Stimulated activated CD4-positive, alpha-beta T cell treated with anti-CD3 and anti-CD28 coated beads, Interleukin-1b, Interleukin-23, amount 100 ng/mL, for 48 hours (primary cell): Measurements from ENCODE around the gene CLRN1.
"Not testable (repeated sequence)": the region's sequence is repeated elsewhere in the genome, so short reads cannot be mapped to it uniquely, and the experiment has no call there.

ENCODE experiments used
- DNase-seq: peaks from one replicate; pipeline ENCODE4 v3.0.0-alpha.2; 2020

CLRN1 gene, protein sequence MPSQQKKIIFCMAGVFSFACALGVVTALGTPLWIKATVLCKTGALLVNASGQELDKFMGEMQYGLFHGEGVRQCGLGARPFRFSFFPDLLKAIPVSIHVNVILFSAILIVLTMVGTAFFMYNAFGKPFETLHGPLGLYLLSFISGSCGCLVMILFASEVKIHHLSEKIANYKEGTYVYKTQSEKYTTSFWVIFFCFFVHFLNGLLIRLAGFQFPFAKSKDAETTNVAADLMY

DNA sequence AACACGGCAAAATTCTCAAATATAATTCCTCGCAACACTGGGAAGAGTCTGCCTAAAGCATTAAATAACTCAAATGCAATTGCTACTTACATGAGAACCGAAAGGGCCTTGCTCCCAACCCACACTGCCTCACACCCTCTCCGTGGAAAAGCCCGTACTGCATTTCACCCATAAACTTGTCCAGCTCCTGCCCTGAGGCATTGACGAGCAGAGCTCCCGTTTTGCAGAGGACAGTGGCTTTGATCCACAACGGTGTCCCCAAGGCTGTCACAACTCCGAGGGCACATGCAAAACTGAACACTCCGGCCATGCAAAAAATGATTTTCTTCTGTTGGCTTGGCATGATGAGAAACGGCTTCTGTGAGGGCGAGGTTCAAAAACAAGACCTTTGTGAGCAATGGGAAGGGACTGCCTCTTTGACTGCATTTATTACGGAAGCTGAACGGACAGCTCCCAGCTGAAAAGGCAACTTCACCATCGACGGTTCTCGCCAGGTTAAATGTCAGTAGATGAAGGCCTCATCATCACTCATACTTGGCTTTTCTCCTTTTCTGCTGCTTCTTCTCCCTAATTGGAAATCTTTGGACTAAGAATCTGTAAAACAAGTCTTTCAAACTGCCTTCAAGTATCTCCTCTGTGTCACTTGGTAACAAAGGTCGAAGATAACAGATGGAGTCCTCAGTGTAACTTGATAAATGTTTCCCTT lies at the start of gene CLRN1:
TSS of gene CLRN1 (minus strand) at position 362 of the 706 bp plus-strand sequence. CDS start at position 343, 19 bp downstream.
- DNase-seq, result no peak

DNA sequence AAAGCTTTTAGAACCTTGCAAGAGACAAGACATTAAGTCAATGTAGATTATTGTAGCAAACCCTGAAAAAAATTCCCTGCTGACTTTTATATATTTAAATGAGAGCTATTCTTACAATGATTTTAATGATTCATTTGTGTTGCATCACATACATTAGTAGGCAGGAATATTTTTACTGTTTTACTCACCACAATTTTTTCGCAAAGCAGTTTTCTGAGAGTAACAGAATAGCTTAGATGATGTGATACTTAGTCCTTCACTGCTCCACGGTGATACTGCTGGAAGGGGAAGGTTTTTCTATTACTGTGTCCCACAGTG lies 43.9 kb upstream of the CLRN1 start:
- DNase-seq, result no peak

DNA sequence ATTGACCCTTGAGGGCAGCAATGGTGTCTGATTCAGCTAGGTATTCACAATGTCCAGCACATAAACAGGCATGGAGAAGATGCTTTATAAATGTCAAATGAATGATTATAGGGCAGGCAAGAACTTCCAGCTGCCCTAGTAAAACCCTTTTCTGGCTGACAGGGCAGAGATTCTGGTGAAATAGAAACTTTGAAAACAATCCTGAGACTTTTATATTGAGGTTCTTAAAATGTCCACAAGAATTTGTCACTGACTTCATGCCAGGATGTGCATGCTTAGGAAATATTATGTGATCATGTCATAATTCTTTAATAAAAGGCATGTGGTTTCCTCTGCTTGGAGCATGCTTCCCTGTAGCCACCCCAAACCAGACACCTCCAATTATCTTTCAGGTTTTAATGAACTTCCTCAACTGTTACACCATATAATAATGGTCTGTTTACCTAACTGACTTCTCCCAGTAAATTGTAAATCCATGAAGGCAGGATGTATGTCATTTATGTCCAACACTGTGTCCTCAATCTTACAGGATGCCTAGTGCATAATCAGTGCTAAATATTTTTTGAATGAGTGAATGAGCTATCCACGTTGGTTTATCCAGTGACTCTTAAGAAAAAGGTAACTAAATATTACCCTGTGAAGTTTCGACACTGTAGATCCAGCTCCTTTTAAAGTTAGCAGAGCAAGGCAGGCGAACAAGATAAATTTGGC lies 43.4 kb upstream of the CLRN1 start:
- DNase-seq, result no peak

DNA sequence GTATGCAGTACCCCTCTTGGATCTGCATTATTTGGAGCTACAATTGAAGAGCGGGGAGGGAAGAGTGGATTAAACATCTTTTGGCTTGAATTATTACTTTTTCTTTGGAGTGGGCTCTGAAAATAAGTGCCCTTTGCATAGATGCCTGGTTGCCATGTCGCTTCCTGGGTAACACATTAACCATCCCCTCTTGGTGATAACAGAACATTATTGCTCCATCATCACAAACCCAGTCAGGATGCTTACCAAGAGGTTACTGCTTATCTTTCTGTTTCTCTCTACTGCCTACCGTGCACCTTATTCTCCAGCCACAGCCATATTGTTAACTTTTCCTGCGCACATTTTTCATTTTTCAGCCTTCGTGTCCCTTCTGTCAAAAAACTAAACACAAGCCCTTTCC lies 42.7 kb upstream of the CLRN1 start:
- DNase-seq, result no peak

DNA sequence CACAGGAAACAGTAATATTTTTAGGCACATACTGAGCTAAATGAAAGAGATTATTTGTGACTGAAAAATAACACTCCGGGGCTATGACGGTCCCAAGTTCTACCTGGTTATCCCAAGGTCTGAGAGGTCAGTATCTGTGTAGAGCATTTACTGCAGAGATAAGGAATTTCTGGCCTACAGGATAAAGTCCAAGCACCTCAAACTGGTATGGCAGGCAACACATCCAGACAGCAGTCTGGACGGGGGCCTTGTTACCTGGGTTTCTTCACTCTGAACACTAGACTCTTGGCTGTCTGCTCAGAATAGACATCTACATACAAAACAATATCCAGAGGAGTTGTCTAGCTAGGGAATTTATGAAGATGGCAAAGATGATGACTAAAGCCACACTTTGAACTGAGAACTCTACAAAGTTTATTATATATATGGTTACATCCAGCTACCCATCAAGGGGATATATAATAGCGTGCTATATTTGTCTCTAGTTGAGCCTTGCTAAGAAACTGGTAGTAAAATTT lies 42.0 kb upstream of the CLRN1 start:
- no peak for DNase-seq

DNA sequence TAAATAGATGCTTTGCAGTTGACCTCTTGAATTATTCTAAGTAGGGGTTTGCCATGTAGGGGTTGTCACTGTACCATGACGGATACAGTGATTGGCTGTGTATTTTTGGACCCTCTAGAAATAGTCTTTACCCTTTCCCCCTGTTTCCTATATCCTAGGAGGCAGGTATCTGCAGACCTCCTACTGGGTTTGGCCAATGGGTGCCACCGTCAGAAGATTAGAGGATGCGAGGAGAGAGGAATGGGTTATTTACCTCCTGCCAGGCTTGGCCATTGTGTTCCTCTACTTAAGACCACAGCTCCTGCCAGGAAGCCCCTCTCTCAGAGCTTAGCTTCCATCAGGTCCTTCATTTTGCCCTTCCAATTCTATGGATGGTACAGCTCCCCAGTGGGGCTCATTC lies 40.2 kb upstream of the CLRN1 start:
- DNase-seq, result no peak

DNA sequence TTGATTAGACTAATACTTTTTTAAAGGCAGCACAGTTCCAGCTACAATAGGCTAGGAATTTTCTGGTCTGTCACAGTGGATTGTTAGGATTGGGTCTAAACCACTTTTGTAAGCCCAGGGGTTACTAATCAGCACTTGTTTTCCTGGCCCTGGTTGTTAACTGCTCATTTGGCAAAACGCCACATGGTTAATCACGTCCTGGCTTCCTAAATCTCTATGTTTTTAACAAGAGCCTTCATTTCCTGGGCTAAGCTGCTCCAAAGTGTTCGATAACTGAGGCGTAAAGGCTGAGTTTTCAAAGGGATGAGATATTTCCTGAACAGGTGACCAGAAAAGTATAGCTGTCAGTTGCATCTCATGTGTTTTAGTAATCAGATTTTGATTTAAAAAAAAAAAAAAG lies 38.9 kb upstream of the CLRN1 start:
- DNase-seq, result no peak

DNA sequence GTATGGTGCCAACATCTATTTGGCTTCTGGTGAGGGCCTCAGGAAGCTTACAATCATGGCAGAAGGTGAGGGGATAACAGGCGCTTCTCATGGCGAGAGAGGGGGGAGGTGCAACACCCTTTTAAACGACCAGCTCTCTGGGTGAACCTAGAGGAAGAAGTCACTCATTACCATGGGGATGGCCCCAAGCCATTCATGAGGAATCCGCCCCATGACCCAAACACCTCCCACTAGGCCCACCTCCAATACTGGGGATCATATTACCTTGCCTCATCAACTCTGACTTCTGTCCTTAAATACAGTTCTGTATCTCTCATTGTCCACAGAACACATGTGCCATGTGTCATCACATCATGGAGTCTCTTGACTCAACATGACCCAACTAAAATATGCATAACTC lies 37.5 kb upstream of the CLRN1 start:
- DNase-seq, result no peak

DNA sequence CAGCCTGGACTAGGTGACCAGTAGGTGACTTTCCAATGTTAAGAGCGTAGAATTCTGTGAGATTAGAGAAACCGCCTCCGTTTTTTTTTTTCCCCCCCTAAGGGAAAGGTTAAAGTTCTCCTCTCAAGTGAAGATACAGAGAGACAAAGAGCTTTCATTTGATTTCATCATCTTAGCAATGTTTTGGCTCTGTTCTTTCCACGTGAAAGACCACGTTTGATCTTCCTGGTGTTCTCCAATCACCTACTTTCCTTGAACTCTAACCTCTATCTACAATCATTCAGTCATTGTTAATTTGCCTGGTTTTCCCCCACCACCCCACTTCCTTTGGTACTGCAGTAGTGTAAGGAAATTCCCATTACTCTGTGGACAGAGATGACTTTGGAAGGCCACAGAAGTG lies 36.9 kb upstream of the CLRN1 start:
- no peak for DNase-seq

DNA sequence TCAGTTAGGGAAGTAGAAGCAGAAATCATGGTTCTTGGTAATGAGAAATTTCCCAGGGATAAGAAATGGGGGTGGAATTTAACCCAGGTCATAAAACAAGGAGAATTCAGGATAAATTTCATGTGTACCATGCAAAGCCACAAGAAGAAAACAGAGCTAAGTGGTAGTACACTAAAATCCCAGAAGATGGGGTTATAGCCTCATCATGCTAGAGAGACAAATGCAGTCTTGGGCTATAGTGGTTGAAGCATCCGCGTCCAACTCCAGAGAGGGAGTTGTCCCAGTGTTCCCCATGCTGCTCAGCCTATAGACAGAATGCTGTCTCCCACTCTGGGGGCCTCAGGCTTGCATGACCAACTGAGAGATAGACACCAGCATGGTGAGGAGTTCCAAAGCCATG lies 36.2 kb upstream of the CLRN1 start:
- DNase-seq, result no peak

DNA sequence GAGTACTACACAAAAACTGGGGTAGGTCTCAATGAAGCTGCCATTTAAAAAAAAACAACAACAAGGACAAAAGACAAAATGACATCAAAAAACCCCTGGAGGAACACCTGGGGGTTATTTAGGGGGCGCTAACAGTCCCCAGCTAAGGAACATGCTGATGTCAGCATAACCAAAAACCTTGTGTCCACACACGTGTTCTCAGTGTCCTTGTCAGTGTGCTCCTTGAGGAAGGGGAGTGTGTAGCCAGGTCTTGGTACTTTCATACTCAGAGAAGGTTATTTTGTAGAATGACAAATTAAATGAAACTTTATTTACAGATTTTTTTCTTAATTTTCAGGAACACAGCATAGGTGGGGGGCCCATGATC lies 31.2 kb upstream of the CLRN1 start:
- DNase-seq, result no peak

DNA sequence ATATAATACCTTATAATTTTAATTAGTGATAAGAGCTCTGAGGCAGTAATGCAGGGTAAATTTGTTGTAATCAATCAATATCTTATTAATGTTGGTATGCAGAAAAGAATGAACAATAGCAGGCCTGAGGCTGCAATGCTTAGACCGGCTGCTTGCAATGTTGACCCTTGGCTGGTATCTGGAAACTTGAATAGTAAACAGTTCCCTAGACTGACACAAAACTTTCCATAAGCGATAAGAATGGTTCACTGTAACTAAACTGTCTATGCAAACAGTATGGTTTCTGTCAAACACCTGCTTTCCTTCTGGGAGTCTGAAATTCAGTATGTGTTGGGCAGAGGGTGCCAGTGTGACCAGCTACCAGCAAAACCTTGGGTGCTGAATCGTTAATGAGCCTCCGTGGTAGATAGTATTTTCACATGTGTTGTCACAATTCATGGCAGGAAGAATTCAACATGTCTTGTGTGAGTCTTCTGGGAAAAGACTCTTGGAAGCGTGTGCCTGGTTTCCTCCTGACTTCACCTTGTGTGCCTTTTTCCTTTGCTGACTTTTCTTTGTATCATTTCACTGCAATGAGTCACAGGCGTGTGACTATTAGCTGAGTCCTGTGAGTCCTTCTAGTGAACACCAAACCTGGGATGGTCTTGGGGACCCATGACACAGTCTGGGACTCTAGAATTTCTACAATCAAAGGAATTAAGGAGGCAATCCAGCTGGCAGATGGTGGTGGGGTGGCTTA lies 30.7 kb upstream of the CLRN1 start:
- no peak for DNase-seq

DNA sequence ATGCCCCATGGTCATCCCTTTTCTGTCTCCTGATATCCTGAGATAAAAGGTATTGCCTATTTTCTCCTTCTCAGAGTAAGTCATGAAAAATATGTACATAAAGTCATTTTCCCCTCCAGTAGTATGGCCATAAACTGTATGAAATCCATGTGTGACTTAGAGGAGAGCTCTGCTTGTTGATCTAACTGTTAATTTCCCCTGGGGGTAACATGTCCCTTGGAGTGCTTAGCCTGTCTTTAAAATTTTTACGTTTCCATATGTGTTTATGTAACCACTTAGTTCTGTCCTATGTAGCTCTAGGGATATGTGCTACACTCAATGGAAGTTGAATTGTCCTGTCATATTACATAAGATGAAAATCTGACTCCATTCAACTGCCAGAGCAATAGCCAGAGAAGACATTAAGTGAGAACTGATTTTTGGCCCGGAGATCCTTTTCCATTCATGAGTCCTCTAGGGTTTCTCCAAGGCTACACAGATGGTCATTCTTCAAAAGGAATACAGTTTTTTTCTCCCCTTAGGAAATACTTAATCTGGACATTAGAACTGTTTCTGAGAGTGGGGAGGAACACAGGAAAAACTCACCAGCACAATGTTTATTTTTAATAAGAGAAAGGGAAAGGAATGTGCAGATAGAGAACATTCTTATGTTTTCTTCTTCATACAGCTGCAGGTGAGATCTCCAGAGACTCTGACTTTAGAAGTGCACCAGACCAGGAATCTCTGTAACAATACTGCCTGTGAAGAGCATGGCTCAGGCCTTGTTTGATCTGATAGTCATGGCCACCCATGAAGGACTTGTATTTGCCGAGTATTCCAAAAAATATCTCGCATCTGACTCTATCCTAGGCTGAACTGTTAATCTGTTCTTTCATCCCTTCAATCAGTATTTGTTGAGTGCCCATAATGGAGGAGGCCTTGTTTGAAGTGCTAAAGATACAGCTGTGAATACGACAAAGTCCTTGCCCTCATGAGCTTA lies 29.8 kb upstream of the CLRN1 start:
- DNase-seq, result no peak

DNA sequence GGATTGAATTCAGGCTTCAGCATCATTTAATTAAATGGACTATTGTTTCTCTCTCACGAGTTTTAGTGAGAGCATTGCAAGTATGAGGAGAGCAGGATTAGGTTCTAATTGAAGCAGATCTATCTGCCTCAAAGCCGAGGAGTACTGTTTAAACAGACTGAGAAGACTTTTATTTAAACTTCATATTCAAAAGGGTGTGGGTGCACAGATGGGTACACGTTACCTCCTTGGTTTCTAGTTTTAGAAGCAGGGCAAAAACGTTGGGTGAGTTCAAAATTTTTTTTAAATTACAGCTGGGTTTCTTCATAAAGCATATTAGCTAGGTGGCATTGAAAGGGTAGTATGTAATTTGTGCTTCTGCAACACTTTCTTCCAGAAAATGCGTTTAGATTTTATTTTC lies 26.5 kb upstream of the CLRN1 start:
- DNase-seq, result no peak

DNA sequence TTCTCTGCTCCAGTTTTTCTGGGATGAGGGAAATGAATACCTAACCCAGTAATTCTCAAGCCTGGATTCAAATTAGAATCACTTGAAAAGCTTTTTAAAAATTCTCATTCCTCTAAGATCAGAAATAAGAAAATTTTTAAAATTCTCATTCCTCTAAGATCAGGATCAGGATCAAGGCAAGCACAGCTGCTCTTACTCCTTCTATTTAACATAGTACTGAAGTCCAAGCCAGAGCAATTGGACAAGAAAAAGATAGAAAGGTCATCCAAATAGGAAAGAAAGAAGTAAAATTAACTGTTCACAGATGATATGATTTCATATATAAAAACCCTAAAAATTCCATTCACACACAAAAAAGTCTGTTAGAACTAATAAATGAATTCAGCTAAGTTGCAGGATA lies 24.2 kb upstream of the CLRN1 start:
- DNase-seq, result no peak

DNA sequence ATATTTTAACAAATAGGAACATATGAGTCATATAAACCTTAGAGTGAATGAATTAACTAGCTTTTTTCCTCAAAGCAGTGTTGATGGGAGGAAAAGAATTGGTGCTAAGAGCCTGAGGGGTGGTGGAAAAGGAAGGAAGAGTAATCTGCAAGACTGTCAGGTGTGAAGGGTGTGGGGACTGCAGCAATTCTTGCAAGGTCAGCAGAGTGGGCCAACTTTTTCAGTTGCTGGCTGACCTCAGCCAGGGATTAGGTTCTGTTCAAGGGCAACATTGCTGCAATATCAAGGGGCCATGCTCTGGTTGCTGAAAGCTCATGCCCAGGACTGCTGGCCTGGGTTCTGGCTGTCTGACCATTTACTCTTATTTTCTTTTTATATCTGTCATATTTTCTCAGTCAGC lies 23.0 kb upstream of the CLRN1 start:
- DNase-seq, result no peak

DNA sequence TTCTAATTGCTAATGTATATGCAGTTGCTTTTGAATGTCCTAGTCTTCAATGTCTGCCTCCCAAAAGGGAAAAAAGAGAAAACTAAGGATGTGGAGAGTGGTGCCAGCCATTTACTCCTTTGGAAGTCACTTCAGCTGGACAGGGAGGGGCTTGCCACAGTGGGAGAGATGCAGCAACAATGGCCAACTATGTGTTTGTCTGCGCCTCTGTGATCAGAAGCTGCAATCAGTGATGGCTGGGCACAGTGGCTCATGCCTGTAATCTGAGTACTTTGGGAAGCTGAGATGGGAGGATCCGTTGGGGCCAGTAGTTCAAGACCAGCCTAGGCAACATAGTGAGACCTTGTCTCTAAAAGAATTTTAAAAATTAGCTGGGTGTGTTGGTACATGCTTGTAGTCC lies 16.7 kb upstream of the CLRN1 start:
- no peak for DNase-seq

DNA sequence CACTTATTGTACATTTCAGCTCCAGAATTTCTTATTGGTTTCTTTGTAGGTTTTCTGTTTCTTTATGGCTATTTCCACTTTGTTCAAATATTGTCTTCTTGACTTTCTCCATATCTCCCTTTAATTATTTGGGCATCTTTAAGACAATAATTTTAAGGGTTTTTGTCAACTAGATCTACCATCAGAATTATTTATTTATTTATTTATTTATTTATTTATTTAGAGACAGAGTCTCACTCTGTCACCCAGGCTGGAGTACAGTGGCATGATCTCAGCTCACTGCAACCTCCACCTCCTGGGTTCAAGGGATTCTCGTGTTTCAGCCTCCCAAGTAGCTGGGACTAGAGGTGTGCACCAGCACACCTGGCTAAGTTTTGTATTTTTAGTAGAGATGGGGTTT lies 15.9 kb upstream of the CLRN1 start:
- not testable (repeated sequence) for DNase-seq

DNA sequence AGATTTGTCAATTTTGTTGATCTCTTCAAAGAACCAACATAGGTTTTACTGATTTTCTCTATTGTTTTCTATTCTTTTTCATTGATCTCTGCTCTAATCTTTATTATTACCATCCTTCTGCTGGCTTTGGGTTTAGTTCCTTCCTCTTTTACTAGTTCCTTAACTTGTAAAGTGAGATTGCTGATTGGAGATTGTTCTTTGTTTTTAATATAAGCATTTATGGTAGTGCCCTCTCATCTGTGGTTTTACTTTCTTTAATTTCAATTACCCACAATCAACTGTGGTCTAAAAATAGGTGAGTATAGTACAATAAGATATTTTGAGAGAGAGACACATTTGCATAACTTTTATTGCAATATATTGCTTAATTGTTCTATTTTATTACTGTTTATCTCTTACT lies 13.2 kb upstream of the CLRN1 start:
- no peak for DNase-seq

DNA sequence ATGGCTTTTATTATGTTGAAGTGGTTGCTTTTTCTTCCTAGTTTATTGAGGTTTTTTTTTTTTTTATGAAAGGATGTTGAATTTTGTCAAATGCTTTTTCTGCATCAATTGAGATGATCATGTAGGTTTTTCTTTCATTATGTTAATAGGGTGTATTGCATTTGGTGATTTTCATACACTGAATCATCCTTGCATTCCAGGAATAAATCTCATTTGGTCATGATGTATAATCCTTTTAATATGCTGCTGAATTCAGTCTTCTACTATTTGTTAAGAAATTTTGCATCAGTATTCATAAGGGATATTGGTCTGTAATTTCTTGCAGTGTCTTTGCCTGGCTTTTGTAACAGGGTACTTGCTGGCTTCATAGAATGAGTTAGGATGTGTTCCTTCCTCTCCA lies 11.5 kb upstream of the CLRN1 start:
- no peak for DNase-seq

DNA sequence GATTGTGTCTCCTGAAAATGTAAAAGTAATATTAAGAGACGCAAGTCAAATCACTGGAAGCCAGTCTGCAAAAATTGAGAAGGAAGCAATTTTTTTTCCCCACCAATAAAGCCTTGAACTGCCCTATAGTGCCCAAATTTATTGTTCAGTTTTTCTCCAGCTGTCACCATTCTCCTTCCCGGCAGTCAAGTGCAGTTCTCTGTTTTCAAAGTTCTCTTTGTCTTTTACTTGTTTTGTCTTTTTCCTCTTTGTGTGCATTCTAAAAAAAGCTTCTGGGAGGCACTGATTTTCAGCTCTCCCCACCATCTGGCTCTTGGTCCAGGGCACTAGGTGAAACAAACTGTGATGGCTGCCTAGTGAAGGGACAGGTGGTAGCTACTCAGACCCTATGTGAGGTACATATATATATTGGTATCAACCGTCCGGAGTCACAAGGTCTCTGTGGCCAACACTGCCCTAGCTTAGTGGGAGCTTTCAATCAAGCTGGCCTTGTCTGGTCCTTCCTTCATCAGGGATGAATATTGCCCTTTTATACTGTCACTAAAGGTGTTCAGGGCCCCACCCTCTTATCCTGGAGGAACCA lies 6.1 kb upstream of the CLRN1 start:
- no peak for DNase-seq

DNA sequence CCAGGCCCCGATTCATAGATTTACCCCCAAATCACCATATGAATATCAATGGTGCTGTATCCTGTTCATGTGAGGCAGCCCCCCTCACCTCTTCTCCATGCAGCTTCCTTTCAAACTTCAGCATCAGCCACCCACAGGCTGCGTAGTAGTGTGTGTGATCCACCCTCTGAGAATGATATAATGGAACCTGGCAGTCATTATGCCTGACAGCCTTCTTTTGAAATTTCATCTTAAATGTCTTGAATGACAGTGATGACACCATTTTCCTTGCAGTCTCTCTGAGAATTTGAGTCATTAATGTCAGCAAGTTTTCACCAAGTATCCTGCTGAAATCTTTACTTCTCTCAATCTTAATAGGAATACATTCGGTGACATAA lies 3.5 kb upstream of the CLRN1 start:
- DNase-seq, result no peak
